Fibroblast of lung (primary cell): ENCODE results near the gene SEMA5B. TPM values are rescaled to one million over a fixed set of nuclear protein-coding genes. Genes with fewer than 3 reads are reported as not detected.

Source experiments
- DNase-seq, 2 donors: peaks; one replicate each; pipeline versions ENCODE4 v3.0.0 to v3.0.0-alpha.2; 2010; ENCODE audit warnings: low read depth in 2 of 2
- H2AFZ ChIP-seq: 2 replicates; pipeline ENCODE4 v1.5.1; 2012; ENCODE audit warnings: low read length, control low read depth, inconsistent platforms
- H3K27ac ChIP-seq: 2 replicates; pipeline ENCODE4 v1.5.1; 2011; ENCODE audit warnings: low read length, control low read depth; ENCODE audit not compliant: insufficient read depth
- H3K27me3 ChIP-seq: 2 replicates; pipeline ENCODE4 v1.5.1; 2011; ENCODE audit warnings: mild to moderate bottlenecking, low read length; ENCODE audit not compliant: control insufficient read depth, insufficient read depth
- H3K36me3 ChIP-seq: 2 replicates; pipeline ENCODE4 v1.5.1; 2011; ENCODE audit warnings: low read length; ENCODE audit not compliant: control insufficient read depth, insufficient read depth
- H3K4me1 ChIP-seq: 2 replicates; pipeline ENCODE4 v1.5.1; 2011; ENCODE audit warnings: low read length; ENCODE audit not compliant: control insufficient read depth, insufficient read depth; ENCODE audit errors: extremely low read depth
- H3K4me2 ChIP-seq: 2 replicates; pipeline ENCODE4 v1.5.1; 2011; ENCODE audit warnings: low read length, control low read depth; ENCODE audit not compliant: insufficient read depth; ENCODE audit errors: extremely low read depth
- H3K4me3 ChIP-seq, 4 experiments: fragments of 200-600 bp in 1 of 4; sonication (generic) in 1 of 4; replicated peaks in 1 of 4; 2 replicates each; pipeline ENCODE4 v1.5.1; 2011 to 2016; ENCODE audit warnings: low read length in 4 of 4, low read depth in 3 of 4, mild to moderate bottlenecking in 3 of 4, control low read depth in 2 of 4, inconsistent platforms in 1 of 4, mixed read lengths in 1 of 4; ENCODE audit not compliant: insufficient read depth in 1 of 4; ENCODE audit errors: control extremely low read depth in 1 of 4
- H3K79me2 ChIP-seq: 2 replicates; pipeline ENCODE4 v1.5.1; 2012; ENCODE audit warnings: mild to moderate bottlenecking, low read length, inconsistent platforms; ENCODE audit not compliant: control insufficient read depth, insufficient read depth
- H3K9ac ChIP-seq: 2 replicates; pipeline ENCODE4 v1.5.1; 2011; ENCODE audit warnings: mild to moderate bottlenecking, low read length, control low read depth; ENCODE audit not compliant: insufficient read depth
- H3K9me3 ChIP-seq: 2 replicates; pipeline ENCODE4 v1.5.1; 2012; ENCODE audit warnings: low read depth, low read length; ENCODE audit not compliant: control insufficient read depth, insufficient read depth
- H4K20me1 ChIP-seq: 2 replicates; pipeline ENCODE4 v1.5.1; 2011; ENCODE audit warnings: low read length; ENCODE audit not compliant: control insufficient read depth, insufficient read depth; ENCODE audit errors: extremely low read depth
- CTCF ChIP-seq, 2 donors: IDR thresholded peaks in 1 of 2; conservative IDR thresholded peaks in 1 of 2; 1 replicate in 1 of 2; 2 replicates in 1 of 2; pipeline ENCODE4 v1.5.1; 2011 to 2012; ENCODE audit warnings: low read length in 2 of 2, control low read depth in 1 of 2, inconsistent platforms in 1 of 2, low read depth in 1 of 2, mild to moderate bottlenecking in 1 of 2
- EZH2 ChIP-seq: IDR thresholded peaks from 2 replicates; pipeline ENCODE4 v1.5.1; 2012; ENCODE audit warnings: low read length, control low read depth, mild to moderate bottlenecking; ENCODE audit errors: missing control alignments
- polyA plus RNA-seq, 2 donors: library from polyadenylated mRNA; depleted of rRNA in 1 of 2; stranded (reverse) in 1 of 2; unstranded in 1 of 2; fragments of >200 nt; gene quantifications; 2 replicates each; pipeline ENCODE4 v1.2.1, GENCODE V29; 2011 to 2012; ENCODE audit warnings: missing spikeins in 1 of 2
- total RNA-seq: library from RNA; depleted of rRNA; stranded (reverse); fragments of >200 nt; gene quantifications from 2 replicates; pipeline ENCODE4 v1.2.1, GENCODE V29; 2014

Gene SEMA5B
- total and polyA plus RNA-seq, 2 donors (not counting 1 experiment from before 2014, with no cell fraction given): not detected

DNA sequence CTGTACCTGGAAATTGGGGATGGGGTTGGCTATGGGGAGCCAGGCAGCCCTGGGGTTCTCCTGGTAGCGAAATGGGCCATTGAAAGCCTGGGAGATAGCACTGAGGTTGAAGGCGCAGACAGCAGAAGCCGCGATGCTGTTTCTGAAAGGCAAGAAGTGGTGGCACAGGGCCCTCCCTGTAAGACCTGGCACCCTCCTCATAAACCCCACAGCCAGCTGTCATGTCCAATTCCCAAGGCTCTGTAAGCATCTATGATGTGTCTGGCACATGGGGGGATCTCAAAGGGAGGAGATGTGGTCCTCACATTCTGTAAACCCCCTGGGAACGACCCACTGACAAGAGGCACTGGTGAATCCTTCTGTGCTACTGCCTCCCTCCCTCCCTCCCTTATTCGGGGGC is 104.0 kb downstream of the SEMA5B start:
- Histone ChIP-seq H3K9ac (no peak overlapping the region), H3K27me3 (peaks cover 24% of the 10 kb centered on the region)
- no peak for DNase-seq

DNA sequence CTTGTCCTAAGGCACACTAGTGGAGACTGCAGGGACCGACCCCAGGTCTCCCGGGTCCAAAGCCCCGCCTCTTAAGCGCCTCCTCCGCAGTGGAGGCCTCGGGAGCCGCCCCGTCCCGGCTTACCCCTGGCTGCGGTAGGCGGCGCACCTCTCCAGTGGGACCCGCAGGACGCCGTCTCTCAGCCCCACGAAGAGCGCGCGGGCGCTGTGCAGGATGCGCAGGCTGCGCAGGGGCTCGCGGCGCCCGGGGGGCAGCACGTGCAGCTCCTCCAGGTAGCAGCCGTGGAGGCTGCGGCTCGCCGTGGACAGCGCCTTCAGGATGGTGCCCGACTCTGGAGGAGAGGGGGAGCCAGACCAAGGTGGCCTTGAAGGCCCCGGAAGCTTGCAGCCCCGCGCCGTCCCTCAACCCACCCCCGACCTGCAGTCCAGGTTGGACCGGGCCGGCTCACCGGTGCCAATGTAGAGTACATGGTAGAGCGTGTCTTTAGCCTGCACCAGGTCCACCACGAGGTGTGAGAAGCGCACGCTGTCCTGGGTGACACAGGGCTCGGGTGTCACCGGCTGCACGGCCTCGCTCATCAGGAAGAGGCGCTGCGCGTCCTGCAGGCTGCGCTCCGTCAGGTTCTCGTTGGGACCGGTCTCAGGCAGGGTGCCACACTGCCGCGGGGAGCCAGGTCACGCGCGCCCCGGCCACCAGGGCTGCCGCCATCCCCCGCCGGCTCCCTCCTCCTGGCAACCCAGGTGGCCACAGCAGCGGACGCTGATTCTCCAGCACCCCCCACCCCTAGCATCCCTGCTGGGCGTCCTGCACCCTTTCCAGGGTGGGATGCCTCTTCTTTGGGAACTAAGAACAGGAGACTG is 105.5 kb downstream of the SEMA5B start:
- TF ChIP-seq EZH2: no peak
- no peak for TF ChIP-seq CTCF (conservative IDR thresholded peaks at IDR 0.05 in 1 of 2, IDR thresholded peaks at IDR 0.05 in 1 of 2; ENCODE audit: low read depth in 1 of 2, low read length in 2 of 2)
- Histone ChIP-seq H3K27ac (no peak overlapping the region), H3K27me3 (peaks cover 31% of the 10 kb centered on the region), H3K36me3 (no peaks in the 10 kb centered on the region), H3K4me1 (no peaks in the 10 kb centered on the region), H3K9me3 (no peaks in the 10 kb centered on the region), H3K9ac (no peak overlapping the region), H3K4me3 (no peak overlapping the region), H4K20me1 (no peaks in the 10 kb centered on the region), H3K4me2 (no peak overlapping the region), H2AFZ (no peak overlapping the region), H3K79me2 (no peaks in the 10 kb centered on the region)
- no peak for DNase-seq

More for the DNA sequence above, 104.0 kb downstream of the SEMA5B start:
- no peak overlapping the region for H3K27ac ChIP-seq
- H3K4me1 ChIP-seq: no peaks in the 10 kb centered on the region
- no peak for TF ChIP-seq CTCF (conservative IDR thresholded peaks at IDR 0.05 in 1 of 2, IDR thresholded peaks at IDR 0.05 in 1 of 2; ENCODE audit: low read depth in 1 of 2, low read length in 2 of 2)
- no peak overlapping the region for H2AFZ ChIP-seq
- H3K36me3 ChIP-seq: no peaks in the 10 kb centered on the region
- no peaks in the 10 kb centered on the region for H3K9me3 ChIP-seq
- H4K20me1 ChIP-seq: no peaks in the 10 kb centered on the region
- no peak overlapping the region for H3K4me2 ChIP-seq
- H3K4me3 ChIP-seq: no peak overlapping the region
- no peaks in the 10 kb centered on the region for H3K79me2 ChIP-seq

GRCh38 chr3:122920986-122921385 is 106.6 kb downstream of the SEMA5B start:
- H3K27me3 ChIP-seq: peaks cover 34% of the 10 kb centered on the region
- H3K79me2 ChIP-seq: no peaks in the 10 kb centered on the region
- TF ChIP-seq EZH2 (no peak), CTCF (conservative IDR thresholded peaks at IDR 0.05 in 1 of 2, IDR thresholded peaks at IDR 0.05 in 1 of 2; ENCODE audit: low read depth in 1 of 2, low read length in 2 of 2) (no peak)
- no peaks in the 10 kb centered on the region for H3K9me3 ChIP-seq
- no peaks in the 10 kb centered on the region for H3K36me3 ChIP-seq
- H3K4me3 ChIP-seq: no peak overlapping the region
- H2AFZ ChIP-seq: no peak overlapping the region
- no peak overlapping the region for H3K4me2 ChIP-seq
- H4K20me1 ChIP-seq: no peaks in the 10 kb centered on the region
- no peak for DNase-seq
- H3K27ac ChIP-seq: no peak overlapping the region
- no peak overlapping the region for H3K9ac ChIP-seq
- H3K4me1 ChIP-seq: no peaks in the 10 kb centered on the region
